ENCODE data around the gene HGS.

- TF ChIP-seq CTCF (IDR thresholded peaks at IDR 0.05), result no peak
- TF ChIP-seq POLR2A (IDR thresholded peaks at IDR 0.05), result no peak
- TF ChIP-seq POLR2AphosphoS5 (IDR thresholded peaks at IDR 0.05), result no peak
Measured at GRCh38 chr17:81714412-81715106, 30.7 kb downstream of the HGS start.

All from prostate gland (tissue), 2 donors.